VCaP (cell line): ENCODE results near the gene ETV5.

Experiments
- H3K27ac ChIP-seq: fragments of 450-650 bp; 2 replicates; pipeline ENCODE4 v1.5.1; 2017
- CTCF ChIP-seq: fragments of 450-650 bp; conservative IDR thresholded peaks from 2 replicates; pipeline ENCODE4 v1.5.1; 2017; ENCODE audit warnings: mild to moderate bottlenecking, moderate library complexity

Gene ETV5

GRCh38 chr3:186109897-186110803, 1.3 kb upstream of the ETV5 start:
- no peak overlapping the region for H3K27ac ChIP-seq
- TF ChIP-seq CTCF, result no peak

DNA sequence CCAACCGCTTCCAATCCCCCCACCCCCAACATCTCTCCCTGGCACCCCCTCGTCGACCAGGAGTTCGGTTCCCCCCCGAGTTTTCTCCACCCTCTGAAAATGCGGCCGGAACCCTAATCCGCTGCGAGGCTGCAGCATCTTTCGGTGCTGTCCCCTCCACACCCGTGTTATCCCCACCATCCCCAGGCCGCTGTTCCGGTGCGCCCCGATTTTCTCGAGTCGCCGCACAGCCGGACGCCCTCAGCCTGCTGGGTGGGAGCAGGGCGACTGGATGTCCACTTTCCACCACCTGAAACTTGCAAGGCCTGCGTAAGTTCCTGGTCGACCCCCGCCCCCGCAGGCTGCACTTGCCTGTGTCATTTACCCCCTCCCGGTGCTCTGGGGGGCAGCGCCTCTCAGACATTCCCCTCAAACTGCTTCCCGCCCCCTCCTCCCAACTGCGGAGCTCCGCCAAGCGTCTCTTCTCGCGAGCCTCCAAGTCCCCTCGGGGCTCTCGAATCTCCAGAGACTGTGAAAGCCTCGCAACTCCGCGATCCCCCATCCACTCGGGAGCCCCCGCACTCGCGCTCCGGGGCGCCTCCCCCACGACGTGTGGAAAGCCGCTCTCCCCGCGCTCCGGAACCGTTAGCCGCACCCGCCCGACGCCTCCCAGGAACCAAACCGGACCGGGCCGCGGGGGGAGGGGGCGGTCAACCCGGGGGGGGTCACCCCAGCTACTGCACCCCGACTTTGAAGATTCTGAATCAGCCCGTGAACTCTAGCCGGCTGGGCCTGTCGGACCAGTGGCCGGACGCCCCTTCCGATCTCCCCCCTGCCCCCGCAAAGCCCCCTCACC, 566 bp downstream of the ETV5 start:
- H3K27ac ChIP-seq, result no peak overlapping the region
- TF ChIP-seq CTCF, result no peak

DNA sequence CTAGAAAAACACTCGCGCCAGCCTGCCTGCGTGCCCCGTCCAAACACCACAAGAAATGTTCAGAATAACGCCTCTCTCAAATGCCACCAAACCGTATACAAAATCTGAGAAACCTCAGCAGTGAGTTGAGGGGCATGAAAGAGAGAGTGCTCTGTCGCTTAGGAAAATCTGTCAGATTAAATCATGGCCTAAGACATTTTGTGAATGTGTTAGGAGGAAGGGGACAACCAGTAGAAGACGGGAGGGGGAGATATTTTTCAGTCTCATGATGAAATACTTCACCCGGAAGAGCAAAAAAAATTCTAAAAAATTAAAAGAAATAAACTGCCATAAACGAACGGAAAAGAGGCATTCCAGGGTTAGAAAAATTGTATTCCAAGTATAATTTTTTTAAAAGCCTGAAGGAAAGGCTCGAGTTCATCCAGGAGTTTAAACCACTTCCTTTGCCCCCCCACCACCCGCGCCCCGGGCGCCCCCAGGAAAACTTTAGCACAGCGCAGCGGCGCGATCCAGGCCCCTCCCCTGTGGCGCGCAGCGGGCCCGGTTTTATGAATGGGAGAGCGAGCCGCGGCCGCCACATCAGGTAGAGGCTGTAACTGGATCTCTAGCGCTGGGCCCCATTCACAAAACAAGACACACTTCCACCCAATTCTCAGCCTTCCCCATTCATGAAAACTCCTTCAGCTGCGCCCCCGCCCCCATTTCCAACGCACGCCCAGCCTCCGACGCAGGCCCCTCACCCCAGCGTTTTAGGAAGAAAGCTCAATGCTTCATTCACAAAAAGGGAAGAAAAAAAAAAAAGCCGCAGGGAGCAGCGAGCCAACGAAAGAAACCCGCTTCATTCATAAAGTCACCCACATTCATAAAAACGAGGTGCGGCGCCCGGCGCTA, 1.4 kb downstream of the ETV5 start:
- no peak for TF ChIP-seq CTCF
- H3K27ac ChIP-seq, result no peak overlapping the region

DNA sequence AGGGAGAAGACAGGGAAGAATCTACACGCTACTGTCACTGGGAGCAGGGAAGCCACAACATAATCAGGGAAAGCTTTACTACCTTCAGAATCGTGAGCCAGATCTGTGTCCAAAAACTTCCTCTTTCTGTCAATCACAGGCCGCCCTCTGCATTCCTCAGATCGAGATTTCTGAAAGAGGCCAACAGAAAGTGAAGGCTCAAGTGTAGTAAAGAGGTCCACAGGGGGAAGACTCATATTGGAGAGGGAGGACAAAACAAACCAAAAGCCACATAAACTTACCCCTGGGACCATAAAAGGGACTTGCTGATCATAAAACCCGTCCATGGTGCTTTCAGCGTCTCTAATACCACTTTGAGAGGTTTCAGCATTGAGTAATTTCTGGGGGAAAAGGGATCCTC, 3.3 kb downstream of the ETV5 start:
- no peak for TF ChIP-seq CTCF
- H3K27ac ChIP-seq, result no peak overlapping the region

- TF ChIP-seq CTCF, result no peak
- no peak overlapping the region; the same call in 1 of the 2 replicates for H3K27ac ChIP-seq
Observed at GRCh38 chr3:186102687-186103086, 6.2 kb downstream of the ETV5 start.

DNA sequence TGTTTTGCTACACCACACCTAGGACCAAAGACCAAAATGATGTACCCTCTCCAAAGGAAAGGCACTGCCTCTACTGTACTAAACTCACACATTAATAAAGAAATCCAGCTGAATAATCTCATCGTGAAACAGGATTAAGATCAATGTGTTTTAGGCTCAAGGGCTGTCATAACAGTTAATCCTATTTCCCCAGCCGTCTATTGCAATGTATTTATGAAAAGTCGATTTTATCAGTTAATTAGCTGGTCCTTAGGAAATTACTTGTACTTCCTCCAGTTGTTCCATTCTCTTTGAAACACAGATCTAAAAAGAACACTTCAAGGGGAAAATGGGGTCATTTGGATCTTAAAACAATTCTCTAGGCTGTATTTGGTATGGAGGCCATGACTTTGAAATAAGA, 8.5 kb downstream of the ETV5 start:
- no peak for TF ChIP-seq CTCF
- H3K27ac ChIP-seq, result no peak overlapping the region
